GM19238 (cell line): ENCODE measurements around the gene GFRA3.
"Not testable (repeated sequence)": the region's sequence is repeated elsewhere in the genome, so short reads cannot be mapped to it uniquely, and the experiment has no call there.

ENCODE experiments used
- DNase-seq: peaks from one replicate; pipeline ENCODE4 v3.0.0; 2011; ENCODE audit warnings: low spot score; ENCODE audit not compliant: insufficient read length

The GFRA3 gene

GRCh38 chr5:138274189-138274853 is at the start of gene GFRA3:
Gene GFRA3, minus strand, starts transcription at chr5:138274621. Its CDS starts 197 bp downstream, at chr5:138274424.
- no peak for DNase-seq

DNA sequence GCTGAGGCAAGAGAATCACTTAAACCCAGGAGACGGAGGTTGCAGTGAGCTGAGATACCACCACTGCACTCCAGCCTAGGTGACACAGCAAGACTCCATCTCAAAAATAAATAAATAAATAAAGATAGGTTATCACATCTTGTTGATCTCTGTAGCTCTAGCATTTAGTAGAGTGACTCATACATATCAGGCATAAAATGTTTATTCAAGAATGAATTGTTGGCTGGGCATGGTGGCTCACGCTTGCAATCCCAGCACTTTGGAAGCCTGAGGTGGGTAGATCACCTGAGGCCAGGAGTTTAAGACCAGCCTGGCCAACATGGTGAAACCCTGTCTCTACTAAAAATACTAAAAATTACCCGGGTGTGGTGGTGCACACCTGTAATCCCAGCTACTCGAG is 43.8 kb upstream of the GFRA3 start:
- DNase-seq, result not testable (repeated sequence)

- DNase-seq, result no peak
Observed at GRCh38 chr5:138316355-138316754, 41.9 kb upstream of the GFRA3 start.

- DNase-seq, result no peak
Observed at GRCh38 chr5:138315751-138316278, 41.4 kb upstream of the GFRA3 start.

DNA sequence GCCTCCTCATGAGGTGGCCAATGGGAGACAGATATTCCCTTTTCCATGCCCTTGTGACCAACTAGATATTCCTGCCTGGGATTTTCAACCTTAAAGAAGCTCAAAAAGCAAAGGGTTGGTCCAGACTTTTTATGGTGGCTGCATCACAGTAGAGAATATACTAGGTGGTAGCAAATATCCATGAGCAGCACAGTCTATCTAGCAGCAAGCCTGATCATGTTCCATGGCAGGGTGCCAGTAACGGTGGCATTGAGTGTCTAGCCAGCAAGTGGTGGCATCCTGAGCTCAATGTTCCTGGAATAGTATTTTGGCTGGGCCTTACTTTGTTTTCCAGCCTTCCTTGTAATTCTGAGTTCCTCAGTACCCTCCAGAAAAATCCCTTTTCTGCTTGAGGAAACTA is 31.4 kb upstream of the GFRA3 start:
- DNase-seq, result no peak

DNA sequence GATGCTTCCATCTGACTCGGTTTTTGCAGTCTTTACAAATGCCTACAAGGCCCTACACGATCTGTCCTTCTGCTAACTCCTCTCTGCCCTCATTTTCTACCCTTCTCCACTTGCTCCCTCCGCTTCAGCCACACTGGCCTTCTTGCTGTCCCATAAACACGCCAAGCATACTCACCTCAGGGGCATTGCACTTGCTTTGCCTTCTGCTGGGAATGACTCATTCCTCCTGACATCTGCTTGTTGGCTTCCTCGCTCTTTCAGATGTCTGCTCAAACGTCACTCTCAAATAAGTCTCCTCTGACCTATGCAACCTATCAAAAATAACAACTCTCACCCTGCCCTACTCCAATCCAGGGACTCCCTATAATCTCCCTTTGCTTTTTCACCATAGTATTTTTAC is 29.0 kb upstream of the GFRA3 start:
- no peak for DNase-seq

DNA sequence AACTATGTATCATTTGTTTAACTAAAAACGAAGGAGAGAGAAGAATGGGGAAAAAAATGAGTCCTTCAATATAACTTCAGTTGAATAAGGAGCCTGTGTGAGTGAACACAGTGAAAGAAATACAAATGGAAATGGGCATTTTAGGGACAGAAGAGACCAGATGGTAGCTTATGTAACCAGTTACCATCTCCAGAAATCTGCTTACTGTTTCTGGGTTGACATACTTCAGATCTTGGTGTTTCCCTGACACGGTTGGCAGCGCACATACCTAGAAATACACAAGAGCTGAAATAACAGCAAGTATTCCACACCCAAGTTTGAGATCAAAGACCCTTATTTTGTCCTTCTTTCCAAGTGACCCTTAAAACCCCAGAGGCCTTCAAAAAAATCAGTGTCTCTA is 14.9 kb upstream of the GFRA3 start:
- DNase-seq, result no peak

- no peak for DNase-seq
Observed at GRCh38 chr5:138287246-138287645, 12.8 kb upstream of the GFRA3 start.

GRCh38 chr5:138282920-138283742 is 8.7 kb upstream of the GFRA3 start:
- DNase-seq, result no peak

DNA sequence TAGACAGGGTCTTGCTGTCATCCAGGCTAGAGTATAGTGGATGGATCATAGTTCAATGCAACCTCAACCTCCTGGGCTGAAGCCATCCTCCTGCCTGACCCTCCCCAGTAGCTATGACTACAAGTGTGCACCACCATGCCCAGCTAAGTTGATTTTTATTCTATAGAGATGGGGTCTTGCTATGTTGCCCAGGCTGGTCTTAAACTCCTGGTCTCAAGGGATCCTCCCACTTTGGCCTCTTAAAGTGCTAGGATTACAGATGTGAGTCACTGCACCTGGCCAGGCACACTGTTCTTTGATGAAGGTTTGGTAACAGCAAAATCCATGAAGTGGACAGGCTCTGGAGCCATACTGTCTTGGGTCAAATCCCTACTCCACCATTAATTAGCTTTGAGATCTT is 6.5 kb upstream of the GFRA3 start:
- no peak for DNase-seq

- DNase-seq, result no peak
Observed at GRCh38 chr5:138276402-138277054, 2.1 kb upstream of the GFRA3 start.

DNA sequence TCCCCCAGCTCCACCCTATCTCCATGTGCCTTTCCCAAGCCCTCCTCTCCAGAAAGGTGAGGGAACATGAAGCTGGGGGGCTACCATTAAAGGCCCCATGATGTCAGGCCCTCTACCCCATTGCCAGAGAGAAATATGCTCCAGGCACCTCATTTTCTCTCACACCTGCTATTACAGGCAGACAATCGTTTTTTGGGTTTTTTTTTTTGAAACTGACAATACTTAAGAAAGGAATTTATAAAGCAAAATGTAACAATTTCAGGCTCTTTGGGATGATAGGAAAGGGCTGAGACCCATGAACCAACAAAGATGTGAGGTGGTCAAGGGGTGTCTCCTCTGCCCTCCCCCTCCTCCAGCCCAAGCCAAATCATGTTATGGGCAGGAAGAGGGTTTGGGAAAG is 1.5 kb upstream of the GFRA3 start:
- DNase-seq, result no peak

DNA sequence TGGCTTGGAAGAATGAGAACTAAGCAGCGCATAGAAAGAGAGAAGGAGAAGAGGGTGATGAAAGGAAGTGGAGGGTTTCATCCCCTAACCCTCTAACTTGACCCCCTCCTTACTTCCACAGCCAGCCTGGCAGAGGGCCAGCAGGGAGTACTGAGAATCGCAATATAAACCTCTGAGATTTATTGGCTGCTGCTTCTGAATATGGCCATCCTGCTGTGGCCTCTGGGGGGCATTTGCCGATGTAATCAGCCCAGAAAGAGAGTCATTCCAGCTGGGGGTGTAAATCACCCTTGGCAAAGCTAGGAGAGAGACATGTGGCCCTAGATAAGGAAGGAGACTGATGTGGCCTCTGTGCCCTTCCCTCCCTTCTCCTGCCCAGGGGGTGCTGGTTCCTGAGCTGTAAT is 960 bp upstream of the GFRA3 start:
- no peak for DNase-seq

GRCh38 chr5:138273834-138274188 is 610 bp downstream of the GFRA3 start:
- no peak for DNase-seq

DNA sequence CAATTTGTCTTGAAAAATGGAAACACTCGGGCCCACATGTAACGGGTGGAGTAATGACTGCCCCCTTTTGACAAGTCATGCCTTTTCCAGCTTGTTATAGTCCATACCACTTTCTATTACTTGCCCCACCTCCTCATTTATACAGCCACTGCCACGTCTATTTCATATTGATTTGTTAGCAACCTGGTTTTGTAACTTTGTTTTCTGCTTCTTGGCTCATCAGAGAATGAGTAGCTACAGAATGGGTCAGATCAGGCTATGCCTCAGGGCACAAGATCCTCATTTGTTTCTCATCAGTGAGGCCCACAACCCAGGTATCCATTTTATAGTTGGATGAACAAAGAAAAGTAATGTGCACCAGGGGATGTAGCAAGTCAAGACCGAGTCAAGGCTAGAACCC is 1.7 kb downstream of the GFRA3 start:
- DNase-seq, result no peak

DNA sequence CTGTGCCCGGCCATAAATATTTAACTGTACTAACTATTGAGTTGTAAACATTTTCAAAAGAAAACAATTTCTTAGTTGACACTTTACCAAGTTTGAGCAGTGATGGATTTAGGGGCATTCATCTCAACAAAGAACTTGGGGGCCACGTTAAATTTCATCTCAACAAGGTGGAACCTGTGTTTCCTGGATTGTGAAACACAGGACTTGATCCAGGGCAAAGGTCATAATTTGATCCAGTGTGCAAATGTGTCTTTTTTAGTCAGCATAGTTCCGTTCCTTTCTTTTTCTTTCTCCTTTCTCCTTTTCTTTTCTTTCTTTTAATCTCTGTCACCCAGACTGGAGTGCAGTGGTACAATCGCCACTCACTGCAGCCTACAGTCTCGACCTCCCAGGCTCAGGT is 3.1 kb downstream of the GFRA3 start:
- no peak for DNase-seq

DNA sequence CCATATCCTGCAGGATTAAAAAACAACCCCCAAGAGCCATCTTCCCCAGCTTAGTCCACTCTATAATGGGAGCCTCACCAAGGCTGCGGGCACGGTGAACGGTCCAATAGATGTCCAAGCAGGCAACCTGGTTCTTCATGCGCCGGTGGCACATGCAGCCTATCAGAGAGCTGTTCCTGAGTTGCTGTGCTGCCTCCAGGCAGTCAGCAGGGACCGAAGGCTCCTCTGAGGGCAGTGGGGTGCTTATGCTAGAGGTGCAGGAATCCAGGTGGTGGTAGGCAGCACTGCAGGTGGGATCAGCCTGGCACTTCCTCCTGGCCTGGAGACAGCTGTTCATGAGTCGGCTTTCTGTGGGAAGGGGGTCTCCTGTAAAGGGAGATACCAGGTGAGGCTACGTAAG is 10.2 kb downstream of the GFRA3 start:
- DNase-seq, result no peak

DNA sequence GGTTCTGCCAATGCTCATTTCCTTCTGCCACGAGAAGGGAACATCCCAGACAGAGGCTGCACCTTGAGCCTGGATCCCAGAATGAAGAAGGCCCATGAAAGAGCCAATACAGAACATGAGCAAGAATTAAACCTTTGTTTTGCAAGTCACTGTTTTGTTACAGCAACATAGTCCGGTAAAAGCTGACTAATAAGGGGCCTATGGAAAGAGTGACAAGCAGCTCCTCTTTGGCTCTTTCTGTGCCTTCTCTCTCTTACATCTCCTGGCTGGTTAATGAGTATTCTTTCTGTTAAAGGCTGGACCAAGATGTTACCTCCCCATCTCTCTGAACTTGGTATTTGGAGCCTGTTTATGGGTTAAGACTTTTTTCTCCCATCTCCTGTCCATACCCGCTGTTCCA is 10.8 kb downstream of the GFRA3 start:
- no peak for DNase-seq

DNA sequence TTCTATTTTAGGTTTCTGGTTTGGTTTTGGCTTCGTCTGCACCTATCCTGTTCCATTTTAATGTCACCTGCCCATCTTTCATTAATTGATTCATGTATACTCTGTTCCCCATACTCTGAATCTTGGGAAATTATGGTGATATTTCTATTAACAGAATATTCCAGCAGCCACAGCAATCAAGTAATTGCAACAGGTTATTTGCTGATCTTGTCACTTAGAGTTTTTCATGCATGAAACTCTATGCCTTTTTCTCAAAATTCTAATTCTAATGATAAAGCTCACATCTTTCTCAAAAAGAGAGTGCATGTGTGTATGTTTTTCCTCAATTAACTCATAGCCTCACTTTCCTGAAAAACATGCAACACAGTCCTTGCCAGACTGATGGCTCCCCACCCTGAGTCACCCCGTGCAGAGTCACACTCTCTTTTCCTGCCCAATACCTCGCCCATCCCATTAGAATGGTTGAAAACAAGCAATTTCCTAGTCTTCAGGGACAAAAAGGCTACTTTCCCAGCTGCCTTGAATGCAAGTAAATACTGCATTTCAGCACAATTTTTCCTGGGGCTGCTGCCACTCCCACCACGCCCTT is 15.6 kb downstream of the GFRA3 start:
- DNase-seq, result no peak

DNA sequence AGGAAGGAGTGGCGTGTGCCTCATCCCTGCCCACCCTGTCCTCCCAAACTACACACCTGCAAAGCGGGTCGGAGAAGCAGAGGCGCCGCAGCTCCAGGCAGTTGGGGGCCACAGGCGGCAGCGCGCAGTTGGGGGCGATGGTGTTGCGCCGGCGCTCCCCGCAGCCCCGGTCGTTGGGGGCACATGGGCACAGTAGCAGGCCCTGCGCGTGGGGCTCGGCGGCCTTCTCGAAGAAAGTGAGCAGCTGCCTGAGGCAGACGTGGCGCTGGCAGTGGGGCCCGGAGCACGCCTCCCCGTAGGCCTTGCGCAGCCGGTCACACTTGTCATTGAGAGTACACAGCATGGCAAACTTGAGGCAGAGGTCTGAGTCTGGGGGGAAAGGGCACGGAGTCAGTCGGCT is 16.8 kb downstream of the GFRA3 start:
- DNase-seq, result no peak

- no peak for DNase-seq
Observed at GRCh38 chr5:138252944-138253343, 21.5 kb downstream of the GFRA3 start.

DNA sequence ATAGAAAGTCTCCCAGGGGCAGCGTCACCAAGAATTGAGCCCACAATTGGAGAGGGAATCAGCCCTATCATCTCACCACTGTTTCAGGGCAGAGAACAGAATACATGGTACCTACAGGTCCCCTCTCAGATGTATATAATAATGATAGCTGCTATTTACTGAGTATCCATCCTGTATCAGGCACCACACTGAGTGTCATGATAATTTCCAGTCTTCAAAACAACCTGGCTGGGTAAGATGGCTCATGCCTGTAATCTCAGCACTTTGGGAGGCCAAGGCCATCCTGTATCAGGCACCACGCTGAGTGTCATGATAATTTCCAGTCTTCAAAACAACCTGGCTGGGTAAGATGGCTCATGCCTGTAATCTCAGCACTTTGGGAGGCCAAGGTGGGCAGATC is 26.6 kb downstream of the GFRA3 start:
- DNase-seq, result not testable (repeated sequence)
